Measurements from ENCODE around the gene VWA7.

DNA sequence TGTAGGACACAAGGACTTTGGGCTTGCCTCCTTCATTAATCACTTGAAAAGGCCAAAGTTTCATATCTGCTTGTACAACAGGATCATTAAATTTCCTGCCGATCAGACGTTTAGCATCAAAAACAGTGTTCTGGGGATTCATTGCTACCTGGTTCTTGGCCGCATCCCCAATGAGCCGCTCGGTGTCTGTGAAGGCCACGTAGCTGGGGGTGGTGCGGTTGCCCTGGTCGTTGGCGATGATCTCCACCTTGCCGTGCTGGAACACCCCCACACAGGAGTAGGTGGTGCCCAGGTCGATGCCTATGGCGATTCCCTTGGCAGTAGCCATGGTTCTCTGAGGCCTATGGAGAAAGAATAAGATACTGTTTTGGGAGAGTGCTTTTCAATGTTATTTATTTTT is 34.5 kb upstream of the VWA7 start:
- TF ChIP-seq, protein P1, sequence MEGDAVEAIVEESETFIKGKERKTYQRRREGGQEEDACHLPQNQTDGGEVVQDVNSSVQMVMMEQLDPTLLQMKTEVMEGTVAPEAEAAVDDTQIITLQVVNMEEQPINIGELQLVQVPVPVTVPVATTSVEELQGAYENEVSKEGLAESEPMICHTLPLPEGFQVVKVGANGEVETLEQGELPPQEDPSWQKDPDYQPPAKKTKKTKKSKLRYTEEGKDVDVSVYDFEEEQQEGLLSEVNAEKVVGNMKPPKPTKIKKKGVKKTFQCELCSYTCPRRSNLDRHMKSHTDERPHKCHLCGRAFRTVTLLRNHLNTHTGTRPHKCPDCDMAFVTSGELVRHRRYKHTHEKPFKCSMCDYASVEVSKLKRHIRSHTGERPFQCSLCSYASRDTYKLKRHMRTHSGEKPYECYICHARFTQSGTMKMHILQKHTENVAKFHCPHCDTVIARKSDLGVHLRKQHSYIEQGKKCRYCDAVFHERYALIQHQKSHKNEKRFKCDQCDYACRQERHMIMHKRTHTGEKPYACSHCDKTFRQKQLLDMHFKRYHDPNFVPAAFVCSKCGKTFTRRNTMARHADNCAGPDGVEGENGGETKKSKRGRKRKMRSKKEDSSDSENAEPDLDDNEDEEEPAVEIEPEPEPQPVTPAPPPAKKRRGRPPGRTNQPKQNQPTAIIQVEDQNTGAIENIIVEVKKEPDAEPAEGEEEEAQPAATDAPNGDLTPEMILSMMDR (IDR thresholded peaks at IDR 0.05): no peak
- no peak for TF ChIP-seq POLR2AphosphoS5 (IDR thresholded peaks at IDR 0.05)

Measured in prostate gland (tissue), 2 donors.